ENCODE results near the gene HFM1.

Gene HFM1

GRCh38 chr1:91345395-91346005 is 59.1 kb downstream of the HFM1 start:
- H3K27me3 ChIP-seq (replicated peaks; ENCODE audit: control insufficient read depth, insufficient read depth, low read length), result no peaks in the 10 kb centered on the region
- H3K36me3 ChIP-seq (ENCODE audit: control insufficient read depth, insufficient read depth, low read length), result no peaks in the 10 kb centered on the region
- H3K4me3 ChIP-seq (replicated peaks; ENCODE audit: low read depth, low read length), result no peak overlapping the region
- no peak for TF ChIP-seq CTCF (IDR thresholded peaks at IDR 0.05; ENCODE audit: insufficient read depth, low read length, poor library complexity, severe bottlenecking)
- no peak for DNase-seq (ENCODE audit: extremely low read depth, insufficient read length)

- no peak for DNase-seq (ENCODE audit: extremely low read depth, insufficient read length)
- no peak for TF ChIP-seq CTCF (IDR thresholded peaks at IDR 0.05; ENCODE audit: insufficient read depth, low read length, poor library complexity, severe bottlenecking)
- Histone ChIP-seq H3K4me3 (replicated peaks; ENCODE audit: low read depth, low read length) (no peak overlapping the region), H3K36me3 (ENCODE audit: control insufficient read depth, insufficient read depth, low read length) (no peaks in the 10 kb centered on the region), H3K27me3 (replicated peaks; ENCODE audit: control insufficient read depth, insufficient read depth, low read length) (no peaks in the 10 kb centered on the region)
Measured at GRCh38 chr1:91338501-91338900, 66.1 kb downstream of the HFM1 start.

- H3K4me3 ChIP-seq (replicated peaks; ENCODE audit: low read depth, low read length), result no peak overlapping the region
- DNase-seq (ENCODE audit: extremely low read depth, insufficient read length), result no peak
- TF ChIP-seq CTCF (IDR thresholded peaks at IDR 0.05; ENCODE audit: insufficient read depth, low read length, poor library complexity, severe bottlenecking), result no peak
Measured at GRCh38 chr1:91335603-91336002, 69.0 kb downstream of the HFM1 start.

GRCh38 chr1:91334856-91335255 is 69.8 kb downstream of the HFM1 start:
- H3K4me3 ChIP-seq (replicated peaks; ENCODE audit: low read depth, low read length), result no peak overlapping the region
- TF ChIP-seq CTCF (IDR thresholded peaks at IDR 0.05; ENCODE audit: insufficient read depth, low read length, poor library complexity, severe bottlenecking), result no peak
- no peak for DNase-seq (ENCODE audit: extremely low read depth, insufficient read length)
- H3K36me3 ChIP-seq (ENCODE audit: control insufficient read depth, insufficient read depth, low read length), result no peaks in the 10 kb centered on the region
- no peaks in the 10 kb centered on the region for H3K27me3 ChIP-seq (replicated peaks; ENCODE audit: control insufficient read depth, insufficient read depth, low read length)

More at GRCh38 chr1:91335603-91336002, 69.0 kb downstream of the HFM1 start:
- Histone ChIP-seq H3K27me3 (replicated peaks; ENCODE audit: control insufficient read depth, insufficient read depth, low read length) (no peaks in the 10 kb centered on the region), H3K36me3 (ENCODE audit: control insufficient read depth, insufficient read depth, low read length) (no peaks in the 10 kb centered on the region)

- DNase-seq (ENCODE audit: extremely low read depth, insufficient read length), result no peak
- Histone ChIP-seq H3K27me3 (replicated peaks; ENCODE audit: control insufficient read depth, insufficient read depth, low read length) (no peaks in the 10 kb centered on the region), H3K4me3 (replicated peaks; ENCODE audit: low read depth, low read length) (no peak overlapping the region), H3K36me3 (ENCODE audit: control insufficient read depth, insufficient read depth, low read length) (no peaks in the 10 kb centered on the region)
- no peak for TF ChIP-seq CTCF (IDR thresholded peaks at IDR 0.05; ENCODE audit: insufficient read depth, low read length, poor library complexity, severe bottlenecking)
Measured at GRCh38 chr1:91325456-91325855, 79.2 kb downstream of the HFM1 start.

GRCh38 chr1:91314643-91315042 is 90.0 kb downstream of the HFM1 start:
- no peak for TF ChIP-seq CTCF (IDR thresholded peaks at IDR 0.05; ENCODE audit: insufficient read depth, low read length, poor library complexity, severe bottlenecking)
- Histone ChIP-seq H3K36me3 (ENCODE audit: control insufficient read depth, insufficient read depth, low read length) (no peaks in the 10 kb centered on the region), H3K27me3 (replicated peaks; ENCODE audit: control insufficient read depth, insufficient read depth, low read length) (no peaks in the 10 kb centered on the region), H3K4me3 (replicated peaks; ENCODE audit: low read depth, low read length) (no peak overlapping the region)
- DNase-seq (ENCODE audit: extremely low read depth, insufficient read length), result no peak

All from GM06990 (cell line).